Measurements from ENCODE around the gene DPP7. TPM values are rescaled to one million over a fixed set of nuclear protein-coding genes. Genes with fewer than 3 reads are reported as not detected.

The DPP7 gene
- total and polyA plus RNA-seq, 10 of the 15 experiments (the other 5 are each of a cell fraction or from before 2014, with no cell fraction given): 0.68 to 245 (median 106) TPM

GRCh38 chr9:137086531-137087408 lies 27.8 kb downstream of the DPP7 start, which contains the start of gene MAN1B1 (continued):
- TF ChIP-seq CEBPZ (IDR thresholded peaks at IDR 0.05; ENCODE audit: low read depth, low read length) (no peak), HDGF (IDR thresholded peaks at IDR 0.05) (peak; percentile 99), CBFB (IDR thresholded peaks at IDR 0.05; ENCODE audit: low read depth) (no peak), ZBTB11 (CRISPR knock-in tag; IDR thresholded peaks at IDR 0.05) (no peak), MAX (IDR thresholded peaks at IDR 0.05; ENCODE audit: low read depth, low read length) (peak; percentile 93), MLLT1 (IDR thresholded peaks at IDR 0.05) (no peak), NR2C2 (IDR thresholded peaks at IDR 0.05; ENCODE audit: borderline replicate concordance, control insufficient read depth, insufficient read length, low read depth) (no peak), EZH2 (IDR thresholded peaks at IDR 0.05; ENCODE audit: borderline replicate concordance, control insufficient read depth, low read depth, low read length) (no peak), LARP7 (IDR thresholded peaks at IDR 0.05) (peak; percentile 71; the same call in 1 of the 2 replicates), ESRRA (IDR thresholded peaks at IDR 0.05; ENCODE audit: low read length) (no peak), FOS (IDR thresholded peaks at IDR 0.05; ENCODE audit: borderline replicate concordance, extremely low read depth, insufficient read length) (no peak), ETV6 (conservative IDR thresholded peaks at IDR 0.05 in 1 of 2, IDR thresholded peaks at IDR 0.05 in 1 of 2; ENCODE audit: borderline replicate concordance in 1 of 2, low read depth in 1 of 2) (no peak), MTA3 (IDR thresholded peaks at IDR 0.05; ENCODE audit: borderline replicate concordance, low read length) (no peak), PKNOX1 (IDR thresholded peaks at IDR 0.05) (peak; percentile 95), CHD4 (IDR thresholded peaks at IDR 0.05) (no peak), SIN3A (IDR thresholded peaks at IDR 0.05; ENCODE audit: low read depth, low read length) (0 out of 2 replicates have a peak, but pooled peaks have one; percentile 57), ZNF384 (IDR thresholded peaks at IDR 0.05; ENCODE audit: borderline replicate concordance, low read depth, low read length) (no peak), ZBED1 (IDR thresholded peaks at IDR 0.05; ENCODE audit: borderline replicate concordance) (no peak)
